ENCODE data around the gene TRMT44. TPM values are rescaled to one million over a fixed set of nuclear protein-coding genes. Genes with fewer than 3 reads are reported as not detected.
A peak's percentile ranks its signal among the peaks of the same experiment; 100 is the strongest.

The TRMT44 gene
- polyA plus RNA-seq, result 10 to 100 TPM in 1 of 3 donors, 1 to 10 TPM in 2; 2.6 to 15.6 (median 8.9) TPM

GRCh38 chr4:8440492-8441311, at the start of gene TRMT44, which contains the start of gene ACOX3:
Gene TRMT44, plus strand, starts transcription at chr4:8440777. Its CDS starts 46 bp downstream, at chr4:8440823.
Gene ACOX3, minus strand, starts transcription at chr4:8440723. Its CDS starts 24,202 bp downstream, at chr4:8416521.
- peaks cover 69 to 81% of the 10 kb centered on the region in 2 donors for H3K4me1 Mint-ChIP-seq
- peak within 1 kb of the TSS; percentile 96 to 100 (median 99) for H3K4me3 Mint-ChIP-seq

GRCh38 chr4:8391071-8391470, 49.5 kb upstream of the TRMT44 start:
- Mint-ChIP-seq H3K4me1 (no peaks in the 10 kb centered on the region), H3K36me3 (peaks cover 13 to 32% (median 18%) of the 10 kb centered on the region in 3 donors), H3K27ac (peak overlapping the region in 1 of 6 donors; percentile 67), H3K9me3 (no peaks in the 10 kb centered on the region), H3K27me3 (ENCODE audit: low read depth in 3 of 3) (peaks cover 0 to 5% (median 0%) of the 10 kb centered on the region in 3 donors), H3K4me3 (no peak overlapping the region)
- no peak for DNase-seq

More at GRCh38 chr4:8440492-8441311, at the start of gene TRMT44, which contains the start of gene ACOX3:
- Mint-ChIP-seq H3K27ac (peak within 1 kb of the TSS; percentile 99 to 100 (median 99)), H3K9me3 (no peaks in the 10 kb centered on the region), H3K36me3 (no peaks in the 10 kb centered on the region), H3K27me3 (ENCODE audit: low read depth in 3 of 3) (peaks cover 3 to 15% (median 6%) of the 10 kb centered on the region in 3 donors)
- peak; percentile 95 to 96 (median 95) for DNase-seq

- no peak for DNase-seq
- no peak overlapping the region for H3K4me3 Mint-ChIP-seq
- H3K27ac Mint-ChIP-seq, result no peak overlapping the region
- peaks cover 0 to 5% (median 0%) of the 10 kb centered on the region in 3 donors for H3K27me3 Mint-ChIP-seq (ENCODE audit: low read depth in 3 of 3)
- no peaks in the 10 kb centered on the region for H3K4me1 Mint-ChIP-seq
- peaks cover 16 to 31% (median 21%) of the 10 kb centered on the region in 3 donors for H3K36me3 Mint-ChIP-seq
- no peaks in the 10 kb centered on the region for H3K9me3 Mint-ChIP-seq
Observed at GRCh38 chr4:8391972-8392371, 48.6 kb upstream of the TRMT44 start.

GRCh38 chr4:8392591-8393190, 47.9 kb upstream of the TRMT44 start:
- Mint-ChIP-seq H3K9me3 (no peaks in the 10 kb centered on the region), H3K4me1 (no peaks in the 10 kb centered on the region), H3K27ac (no peak overlapping the region), H3K27me3 (ENCODE audit: low read depth in 3 of 3) (peaks cover 0 to 4% (median 0%) of the 10 kb centered on the region in 3 donors), H3K36me3 (peaks cover 15 to 25% (median 16%) of the 10 kb centered on the region in 3 donors), H3K4me3 (no peak overlapping the region)
- no peak for DNase-seq

GRCh38 chr4:8393593-8394038, 47.0 kb upstream of the TRMT44 start:
- Mint-ChIP-seq H3K27ac (no peak overlapping the region), H3K36me3 (peaks cover 20 to 30% (median 23%) of the 10 kb centered on the region in 3 donors), H3K4me3 (no peak overlapping the region), H3K4me1 (no peaks in the 10 kb centered on the region), H3K27me3 (ENCODE audit: low read depth in 3 of 3) (no peaks in the 10 kb centered on the region), H3K9me3 (no peaks in the 10 kb centered on the region)
- DNase-seq, result no peak

- Mint-ChIP-seq H3K27ac (no peak overlapping the region), H3K9me3 (no peaks in the 10 kb centered on the region), H3K27me3 (ENCODE audit: low read depth in 3 of 3) (no peaks in the 10 kb centered on the region), H3K4me1 (no peaks in the 10 kb centered on the region), H3K4me3 (no peak overlapping the region), H3K36me3 (peaks cover 20 to 35% (median 26%) of the 10 kb centered on the region in 3 donors)
- no peak for DNase-seq
Observed at GRCh38 chr4:8394061-8394519, 46.5 kb upstream of the TRMT44 start.

- peaks cover 20 to 40% (median 26%) of the 10 kb centered on the region in 3 donors for H3K36me3 Mint-ChIP-seq
- H3K27ac Mint-ChIP-seq, result no peak overlapping the region
- H3K4me3 Mint-ChIP-seq, result no peak overlapping the region
- no peak for DNase-seq
- H3K9me3 Mint-ChIP-seq, result no peaks in the 10 kb centered on the region
- H3K27me3 Mint-ChIP-seq (ENCODE audit: low read depth in 3 of 3), result no peaks in the 10 kb centered on the region
- H3K4me1 Mint-ChIP-seq, result no peaks in the 10 kb centered on the region
Observed at GRCh38 chr4:8394806-8395205, 45.8 kb upstream of the TRMT44 start.

GRCh38 chr4:8395504-8396296, 44.9 kb upstream of the TRMT44 start:
- H3K9me3 Mint-ChIP-seq, result no peaks in the 10 kb centered on the region
- H3K27me3 Mint-ChIP-seq (ENCODE audit: low read depth in 3 of 3), result no peaks in the 10 kb centered on the region
- peaks cover 20 to 37% (median 26%) of the 10 kb centered on the region in 3 donors for H3K36me3 Mint-ChIP-seq
- no peak overlapping the region for H3K27ac Mint-ChIP-seq
- DNase-seq, result no peak
- H3K4me1 Mint-ChIP-seq, result peaks cover 0 to 1% of the 10 kb centered on the region in 2 donors
- H3K4me3 Mint-ChIP-seq, result no peak overlapping the region

- Mint-ChIP-seq H3K9me3 (no peaks in the 10 kb centered on the region), H3K4me3 (no peak overlapping the region), H3K4me1 (peaks cover 0 to 1% of the 10 kb centered on the region in 2 donors), H3K27me3 (ENCODE audit: low read depth in 3 of 3) (no peaks in the 10 kb centered on the region), H3K27ac (no peak overlapping the region), H3K36me3 (peaks cover 20 to 30% (median 22%) of the 10 kb centered on the region in 3 donors)
- no peak for DNase-seq
Observed at GRCh38 chr4:8396762-8397406, 43.7 kb upstream of the TRMT44 start.

GRCh38 chr4:8398347-8398746, 42.2 kb upstream of the TRMT44 start:
- Mint-ChIP-seq H3K4me3 (no peak overlapping the region), H3K27me3 (ENCODE audit: low read depth in 3 of 3) (no peaks in the 10 kb centered on the region), H3K27ac (no peak overlapping the region), H3K9me3 (no peaks in the 10 kb centered on the region), H3K4me1 (peaks cover 0 to 1% of the 10 kb centered on the region in 2 donors), H3K36me3 (peaks cover 17 to 22% (median 22%) of the 10 kb centered on the region in 3 donors)
- DNase-seq, result no peak

- Mint-ChIP-seq H3K4me3 (no peak overlapping the region), H3K4me1 (peaks cover 0 to 1% of the 10 kb centered on the region in 2 donors), H3K27me3 (ENCODE audit: low read depth in 3 of 3) (no peaks in the 10 kb centered on the region), H3K27ac (no peak overlapping the region), H3K9me3 (no peaks in the 10 kb centered on the region), H3K36me3 (peaks cover 13 to 17% (median 15%) of the 10 kb centered on the region in 3 donors)
- no peak for DNase-seq
Observed at GRCh38 chr4:8399298-8399697, 41.3 kb upstream of the TRMT44 start.

- H3K4me1 Mint-ChIP-seq, result peaks cover 0 to 1% of the 10 kb centered on the region in 2 donors
- H3K9me3 Mint-ChIP-seq, result no peaks in the 10 kb centered on the region
- DNase-seq, result no peak
- H3K27ac Mint-ChIP-seq, result no peak overlapping the region
- peaks cover 0 to 3% (median 0%) of the 10 kb centered on the region in 3 donors for H3K27me3 Mint-ChIP-seq (ENCODE audit: low read depth in 3 of 3)
- H3K36me3 Mint-ChIP-seq, result peaks cover 13 to 22% (median 16%) of the 10 kb centered on the region in 3 donors
- H3K4me3 Mint-ChIP-seq, result no peak overlapping the region
Observed at GRCh38 chr4:8400632-8401325, 39.8 kb upstream of the TRMT44 start.
